HCT116 (cell line): ENCODE results near the gene TTF2. TPM values are rescaled to one million over a fixed set of nuclear protein-coding genes. Genes with fewer than 3 reads are reported as not detected.

ENCODE experiments used
- ATAC-seq: fragments of 200-7000 bp; cut with Tn5 transposase; 2 replicates; pipeline ENCODE4 v1.9.1; 2020; ENCODE audit warnings: mild to moderate bottlenecking, moderate library complexity
- BruUV-seq: library from RNA; stranded (reverse); fragments of 400-500 nt; replicated peaks from 2 replicates; lab custom pipeline; 2021; lab: Mats Ljungman, UMichigan
- CTCF ChIA-PET: fragments of 300-600 bp; sonication (Branson Sonifier 250); formaldehyde crosslinking; loops from one replicate; lab custom pipeline; 2021; ENCODE audit warnings: antibody characterized with exemption; lab: Charles Lee
- POLR2A ChIA-PET: fragments of 300-600, 350-600 bp; sonication (Branson Sonifier 250); formaldehyde crosslinking; loops from one replicate; lab custom pipeline; 2021; ENCODE audit warnings: antibody characterized with exemption; lab: Charles Lee
- RAD21 ChIA-PET, 2 experiments: fragments of 300-600 bp; sonication (Branson Sonifier 250); formaldehyde crosslinking; loops; one replicate each; lab custom pipeline; 2023; ENCODE audit warnings: low total read pairs in 2 of 2; ENCODE audit not compliant: uncharacterized antibody in 2 of 2, unreplicated experiment in 2 of 2, low non-redundant PET in 1 of 2; lab: Charles Lee
- DNase-seq: peaks from one replicate; pipeline ENCODE4 v3.0.0-alpha.2; 2010; ENCODE audit warnings: low read depth, low spot score
- H2AFZ ChIP-seq: fragments of 200-600 bp; shearing (Covaris generic), sonication (generic); 2 replicates; pipeline ENCODE4 v1.6.1; 2017; ENCODE audit warnings: low read depth, mixed run types, mixed read lengths, antibody characterized with exemption, low read length; ENCODE audit not compliant: poor library complexity, severe bottlenecking
- H3K27ac ChIP-seq: 2 replicates; pipeline ENCODE4 v1.5.1; 2012; ENCODE audit warnings: low read depth, low read length
- H3K27me3 ChIP-seq: fragments of 200-600 bp; sonication (generic); 2 replicates; pipeline ENCODE4 v1.6.1; 2016; ENCODE audit warnings: mixed run types, low read length, mixed read lengths; ENCODE audit not compliant: insufficient read depth
- H3K36me3 ChIP-seq, 2 experiments: fragments of 200-500 bp in 1 of 2; fragments of 200-600 bp in 1 of 2; sonication (Bioruptor generic) in 1 of 2; sonication (generic) in 1 of 2; 2 replicates each; pipeline versions ENCODE4 v1.5.1 to v1.6.1; 2014 to 2016; ENCODE audit warnings: low read length in 2 of 2, inconsistent platforms in 1 of 2, mixed read lengths in 1 of 2, mixed run types in 1 of 2; ENCODE audit not compliant: insufficient read depth in 2 of 2, control insufficient read depth in 1 of 2
- H3K4me1 ChIP-seq, 2 experiments: fragments of 200-600 bp in 1 of 2; sonication (generic) in 1 of 2; 2 replicates each; pipeline versions ENCODE4 v1.5.1 to v1.6.1; 2012 to 2017; ENCODE audit warnings: low read length in 2 of 2, inconsistent platforms in 1 of 2, mild to moderate bottlenecking in 1 of 2, mixed read lengths in 1 of 2, mixed run types in 1 of 2, moderate library complexity in 1 of 2; ENCODE audit not compliant: insufficient read depth in 2 of 2, control insufficient read depth in 1 of 2
- H3K4me2 ChIP-seq: fragments of 200-600 bp; sonication (generic); 2 replicates; pipeline ENCODE4 v1.6.1; 2017; ENCODE audit warnings: mixed run types, low read length, mixed read lengths
- H3K4me3 ChIP-seq, 2 experiments: fragments of 200-600 bp in 1 of 2; sonication (generic) in 1 of 2; replicated peaks in 1 of 2; 2 replicates each; pipeline ENCODE4 v1.5.1; 2011 to 2016; ENCODE audit warnings: low read length in 2 of 2, control low read depth in 1 of 2, low read depth in 1 of 2, mild to moderate bottlenecking in 1 of 2, mixed read lengths in 1 of 2, mixed run types in 1 of 2
- H3K79me2 ChIP-seq: fragments of 200-600 bp; sonication (generic); 2 replicates; pipeline ENCODE4 v1.6.1; 2017; ENCODE audit warnings: mild to moderate bottlenecking, mixed run types, low read length, moderate library complexity, mixed read lengths; ENCODE audit not compliant: insufficient read depth
- H3K9ac ChIP-seq: fragments of 200-600 bp; sonication (generic); 2 replicates; pipeline ENCODE4 v1.6.1; 2016; ENCODE audit warnings: low read length, mixed read lengths
- H3K9me2 ChIP-seq: fragments of 200-600 bp; sonication (generic), shearing (Covaris generic); 2 replicates; pipeline ENCODE4 v1.6.1; 2017; ENCODE audit warnings: mixed run types, mild to moderate bottlenecking, moderate library complexity; ENCODE audit not compliant: insufficient read depth
- H3K9me3 ChIP-seq, 2 experiments: fragments of 200-500 bp in 1 of 2; fragments of 200-600 bp in 1 of 2; sonication (Bioruptor generic) in 1 of 2; sonication (generic) in 1 of 2; 2 replicates each; pipeline ENCODE4 v1.6.1; 2014 to 2017; ENCODE audit warnings: low read length in 2 of 2, mixed read lengths in 2 of 2, inconsistent platforms in 1 of 2, low read depth in 1 of 2, mild to moderate bottlenecking in 1 of 2, mixed run types in 1 of 2, moderate library complexity in 1 of 2; ENCODE audit not compliant: control insufficient read depth in 1 of 2, insufficient read depth in 1 of 2
- H4K20me1 ChIP-seq: fragments of 200-600 bp; sonication (generic), shearing (Covaris generic); 2 replicates; pipeline ENCODE4 v1.6.1; 2017; ENCODE audit warnings: mixed run types, mild to moderate bottlenecking, moderate library complexity; ENCODE audit not compliant: insufficient read depth
- CBX3 ChIP-seq: IDR thresholded peaks from 2 replicates; pipeline ENCODE4 v1.6.1; 2012; ENCODE audit warnings: low read depth
- CEBPB ChIP-seq: IDR thresholded peaks from 2 replicates; pipeline ENCODE4 v1.6.1; 2012; ENCODE audit warnings: low read depth
- CTCF ChIP-seq, 3 experiments: fragments of 200-600 bp in 1 of 3; sonication (generic) in 1 of 3; IDR thresholded peaks in 2 of 3; conservative IDR thresholded peaks in 1 of 3; 2 replicates each; pipeline ENCODE4 v1.5.1; 2012 to 2017; ENCODE audit warnings: low read depth in 2 of 3, low read length in 2 of 3, antibody characterized with exemption in 1 of 3, borderline replicate concordance in 1 of 3, control low read depth in 1 of 3, mild to moderate bottlenecking in 1 of 3, mixed read lengths in 1 of 3, mixed run types in 1 of 3, moderate library complexity in 1 of 3; ENCODE audit not compliant: insufficient read depth in 1 of 3
- EGR1 ChIP-seq: IDR thresholded peaks from 2 replicates; pipeline ENCODE4 v1.6.1; 2012; ENCODE audit warnings: low read depth
- ELF1 ChIP-seq: IDR thresholded peaks from 2 replicates; pipeline ENCODE4 v1.6.1; 2012; ENCODE audit warnings: low read depth, borderline replicate concordance
- EZH2 ChIP-seq: fragments of 200-600 bp; sonication (generic); IDR thresholded peaks from 2 replicates; pipeline ENCODE4 v1.6.1; 2017; ENCODE audit warnings: antibody characterized with exemption, mixed run types
- MAX ChIP-seq: IDR thresholded peaks from 2 replicates; pipeline ENCODE4 v1.6.1; 2012
- POLR2AphosphoS5 ChIP-seq: IDR thresholded peaks from 2 replicates; pipeline ENCODE4 v1.6.1; 2011; ENCODE audit warnings: mild to moderate bottlenecking, low read depth, low read length, moderate library complexity
- RAD21 ChIP-seq: IDR thresholded peaks from 2 replicates; pipeline ENCODE4 v1.6.1; 2012; ENCODE audit warnings: low read depth, mild to moderate bottlenecking
- SIN3A ChIP-seq: IDR thresholded peaks from 2 replicates; pipeline ENCODE4 v1.6.1; 2012; ENCODE audit warnings: low read depth
- SP1 ChIP-seq: IDR thresholded peaks from 2 replicates; pipeline ENCODE4 v1.6.1; 2012; ENCODE audit warnings: low read depth
- TCF7L2 ChIP-seq: IDR thresholded peaks from 2 replicates; pipeline ENCODE4 v1.7.0; 2011; ENCODE audit warnings: borderline replicate concordance, inconsistent platforms; ENCODE audit not compliant: insufficient read depth, insufficient read length; ENCODE audit errors: extremely low read depth
- YY1 ChIP-seq: IDR thresholded peaks from 2 replicates; pipeline ENCODE4 v1.6.1; 2011; ENCODE audit warnings: low read length, low read depth, moderate library complexity, mild to moderate bottlenecking; ENCODE audit not compliant: insufficient replicate concordance; ENCODE audit errors: extremely low read depth
- intact Hi-C: fragments of 100-400 bp; cut with micrococcal nuclease; formaldehyde crosslinking; loops from 2 replicates; pipeline ENCODE4 v1.10.0; 2022
- total RNA-seq: library from RNA; stranded (reverse); gene quantifications from one replicate; pipeline ENCODE4 v1.2.1, GENCODE V29; 2021; ENCODE audit not compliant: unreplicated experiment
- TF ChIP-seq, protein P1 (sequence below): IDR thresholded peaks from 2 replicates; pipeline ENCODE4 v1.6.1; 2012; ENCODE audit warnings: low read depth

The TTF2 gene
- total RNA-seq, 1 experiment from 2014 or later = 60.3 TPM

DNA sequence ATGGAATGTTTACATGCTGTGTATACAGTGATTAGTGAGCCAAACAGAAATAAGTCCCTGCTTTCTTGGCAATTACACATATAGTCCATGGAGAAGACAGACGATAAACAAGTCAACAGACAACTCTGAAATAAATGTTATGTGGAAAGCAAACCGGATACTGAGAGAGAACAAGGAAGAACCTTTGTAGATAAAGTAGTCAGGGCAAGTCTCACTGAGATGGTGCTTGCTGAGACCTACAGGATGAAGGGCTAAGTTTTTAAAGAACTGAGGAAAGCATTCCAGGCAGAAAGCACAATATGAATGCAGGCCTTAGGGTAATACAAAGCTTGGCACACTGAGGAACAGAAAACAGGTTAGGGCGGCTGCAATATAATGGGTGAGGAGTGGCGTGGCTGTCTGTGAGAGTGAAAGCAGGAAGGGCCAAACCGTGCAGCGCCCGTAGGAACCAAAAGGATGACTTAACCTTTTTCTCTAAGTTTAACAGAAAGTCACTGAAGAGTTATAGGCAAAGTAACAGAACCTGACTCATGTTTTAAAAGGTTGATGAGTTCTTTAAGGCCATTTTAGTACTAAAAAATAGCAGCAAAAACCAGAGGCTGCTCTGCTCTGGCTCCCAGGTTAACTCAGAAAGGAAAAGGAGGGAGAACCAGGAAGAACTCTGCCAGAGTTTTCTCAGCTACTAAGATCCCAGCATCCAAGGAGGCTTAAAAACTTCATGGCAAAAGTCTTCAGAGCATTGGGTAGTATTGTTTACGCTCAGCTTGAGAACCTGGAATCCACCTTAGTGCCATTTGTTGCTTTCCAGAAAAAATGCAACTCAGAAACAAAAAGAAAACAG is 8.7 kb upstream of the TTF2 start:
- ATAC-seq (no peak), DNase-seq (no peak)
- H3K9me2 ChIP-seq = no peaks in the 10 kb centered on the region
- H3K27ac ChIP-seq = no peak overlapping the region
- H2AFZ ChIP-seq = no peak overlapping the region
- H3K36me3 ChIP-seq = no peaks in the 10 kb centered on the region
- TF ChIP-seq EGR1 = no peak
- no peak for TF ChIP-seq CEBPB
- no peak for TF ChIP-seq ELF1
- TF ChIP-seq TCF7L2 = no peak
- no peak for TF ChIP-seq POLR2AphosphoS5
- no peaks in the 10 kb centered on the region for H3K79me2 ChIP-seq
- RAD21 ChIA-PET = no interaction called here
- intact Hi-C loops = loop anchor here (10.0 kb wide), 2 partner anchors 547 to 907 kb away; no protein-coding TSS in a partner anchor
- H3K4me3 ChIP-seq = no peak overlapping the region
- H3K4me2 ChIP-seq = no peak overlapping the region
- CTCF ChIA-PET = no interaction called here
- H3K9me3 ChIP-seq = no peaks in the 10 kb centered on the region
- H3K27me3 ChIP-seq = no peaks in the 10 kb centered on the region
- BruUV-seq = no TSS peak
- H3K4me1 ChIP-seq = no peaks in the 10 kb centered on the region
- H4K20me1 ChIP-seq = no peaks in the 10 kb centered on the region
- no peak overlapping the region for H3K9ac ChIP-seq
- POLR2A ChIA-PET = no interaction called here

GRCh38 chr1:117054068-117054467 is 6.1 kb upstream of the TTF2 start:
- Histone ChIP-seq H3K4me2 (no peak overlapping the region), H3K9ac (no peak overlapping the region), H3K27ac (no peak overlapping the region), H3K4me3 (no peak overlapping the region), H3K36me3 (no peaks in the 10 kb centered on the region), H3K79me2 (peaks cover 11% of the 10 kb centered on the region; the same call in 1 of the 2 replicates), H3K27me3 (no peaks in the 10 kb centered on the region), H3K9me2 (no peaks in the 10 kb centered on the region), H2AFZ (no peak overlapping the region), H3K9me3 (no peaks in the 10 kb centered on the region), H4K20me1 (no peaks in the 10 kb centered on the region), H3K4me1 (peaks cover 4 to 7% of the 10 kb centered on the region in 2 experiments; a peak in 3 of 4 replicates)
- POLR2A ChIA-PET = no interaction called here
- CTCF ChIA-PET = interaction anchor here (1.5 kb wide), 1 partner anchor 316 kb away, joined by 9 read pairs; no protein-coding TSS in a partner anchor
- no TSS peak for BruUV-seq
- RAD21 ChIA-PET = no interaction called here
- no peak for DNase-seq
- no peak for ATAC-seq
- intact Hi-C loops = loop anchor here (10.0 kb wide), 2 partner anchors 549 to 909 kb away; no protein-coding TSS in a partner anchor
- TF ChIP-seq EGR1 (no peak), SP1 (no peak), RAD21 (no peak), SIN3A (no peak), CTCF (IDR thresholded peaks at IDR 0.05 in 2 of 3, conservative IDR thresholded peaks at IDR 0.05 in 1 of 3; ENCODE audit: borderline replicate concordance in 1 of 3, insufficient read depth in 1 of 3, low read depth in 2 of 3, low read length in 2 of 3) (no peak), YY1 (no peak), MAX (no peak), CBX3 (no peak), EZH2 (no peak)
- TF ChIP-seq, protein P1, sequence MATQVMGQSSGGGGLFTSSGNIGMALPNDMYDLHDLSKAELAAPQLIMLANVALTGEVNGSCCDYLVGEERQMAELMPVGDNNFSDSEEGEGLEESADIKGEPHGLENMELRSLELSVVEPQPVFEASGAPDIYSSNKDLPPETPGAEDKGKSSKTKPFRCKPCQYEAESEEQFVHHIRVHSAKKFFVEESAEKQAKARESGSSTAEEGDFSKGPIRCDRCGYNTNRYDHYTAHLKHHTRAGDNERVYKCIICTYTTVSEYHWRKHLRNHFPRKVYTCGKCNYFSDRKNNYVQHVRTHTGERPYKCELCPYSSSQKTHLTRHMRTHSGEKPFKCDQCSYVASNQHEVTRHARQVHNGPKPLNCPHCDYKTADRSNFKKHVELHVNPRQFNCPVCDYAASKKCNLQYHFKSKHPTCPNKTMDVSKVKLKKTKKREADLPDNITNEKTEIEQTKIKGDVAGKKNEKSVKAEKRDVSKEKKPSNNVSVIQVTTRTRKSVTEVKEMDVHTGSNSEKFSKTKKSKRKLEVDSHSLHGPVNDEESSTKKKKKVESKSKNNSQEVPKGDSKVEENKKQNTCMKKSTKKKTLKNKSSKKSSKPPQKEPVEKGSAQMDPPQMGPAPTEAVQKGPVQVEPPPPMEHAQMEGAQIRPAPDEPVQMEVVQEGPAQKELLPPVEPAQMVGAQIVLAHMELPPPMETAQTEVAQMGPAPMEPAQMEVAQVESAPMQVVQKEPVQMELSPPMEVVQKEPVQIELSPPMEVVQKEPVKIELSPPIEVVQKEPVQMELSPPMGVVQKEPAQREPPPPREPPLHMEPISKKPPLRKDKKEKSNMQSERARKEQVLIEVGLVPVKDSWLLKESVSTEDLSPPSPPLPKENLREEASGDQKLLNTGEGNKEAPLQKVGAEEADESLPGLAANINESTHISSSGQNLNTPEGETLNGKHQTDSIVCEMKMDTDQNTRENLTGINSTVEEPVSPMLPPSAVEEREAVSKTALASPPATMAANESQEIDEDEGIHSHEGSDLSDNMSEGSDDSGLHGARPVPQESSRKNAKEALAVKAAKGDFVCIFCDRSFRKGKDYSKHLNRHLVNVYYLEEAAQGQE = no peak
